Measurements from ENCODE around the gene GZMB. TPM values are rescaled to one million over a fixed set of nuclear protein-coding genes. Genes with fewer than 3 reads are reported as not detected.

GZMB gene
- total and polyA plus RNA-seq, 2 of the 13 experiments (the other 11 are each of a cell fraction or from before 2014, with no cell fraction given), result 0.12 TPM; not detected in 1

- DNase-seq (ENCODE audit: low spot score) (no peak), ATAC-seq (peak; percentile 8; the same call in 2 of the 3 replicates), FAIRE-seq (no peak)
- POLR2A ChIA-PET, result no interaction called here
- H2AFZ ChIP-seq (ENCODE audit: low read length), result no peak overlapping the region
- no peaks in the 10 kb centered on the region for H4K20me1 ChIP-seq (ENCODE audit: insufficient read depth, low read length)
- no peaks in the 10 kb centered on the region for H3K9me3 ChIP-seq (ENCODE audit: low read length)
- 34% methylated on average over 12 of the region's 12 CpGs for WGBS (ENCODE audit: low lambda C conversion rate)
- no peak overlapping the region for H3K9ac ChIP-seq (ENCODE audit: insufficient read depth, low read depth, low read length)
- intact Hi-C loops (cut with micrococcal nuclease; ENCODE audit: unreplicated experiment), result loop anchor here (1.0 kb wide), 2 partner anchors 198 to 472 kb away; no protein-coding TSS in a partner anchor
- H3K79me2 ChIP-seq (ENCODE audit: insufficient read depth, low read length), result no peaks in the 10 kb centered on the region
- H3K27me3 ChIP-seq (ENCODE audit: control insufficient read depth in 1 of 2, insufficient read depth in 2 of 2, low read length in 2 of 2), result peaks cover 0 to 9% of the 10 kb centered on the region in 2 experiments; a peak in 4 of 5 replicates
- CTCF ChIA-PET (ENCODE audit: low intra/inter-chr PET ratio, low total read pairs), result interaction anchor here (0.7 to 2.2 kb wide), 5 partner anchors 10 to 472 kb away, joined by 4 to 40 read pairs (median 8); no protein-coding TSS in a partner anchor
- in situ Hi-C loops (cut with HindIII; ENCODE audit: extremely low pct_ligation_motif_present, low pct_unique_long_range_greater_than_20kb), result loop anchor here (5.0 kb wide), 1 partner anchor 197 kb away; no protein-coding TSS in a partner anchor
- H3K4me2 ChIP-seq (ENCODE audit: low read depth, low read length), result no peak overlapping the region
- no peak overlapping the region for H3K27ac ChIP-seq (ENCODE audit: extremely low read length, insufficient read depth, low read length)
- H3K4me3 ChIP-seq (replicated peaks in 1 of 3; ENCODE audit: insufficient read depth in 1 of 3, low read depth in 2 of 3, low read length in 3 of 3), result no peak overlapping the region
- no TSS peak for BruUV-seq (replicated peaks)
- no peaks in the 10 kb centered on the region for H3K36me3 ChIP-seq (replicated peaks in 1 of 2; ENCODE audit: control insufficient read depth in 1 of 2, insufficient read depth in 2 of 2, low read length in 2 of 2)
- peaks cover 6% of the 10 kb centered on the region for H3K4me1 ChIP-seq (ENCODE audit: insufficient read depth, low read length)
- TF ChIP-seq HOXA9 (CRISPR knock-in tag; IDR thresholded peaks at IDR 0.05; ENCODE audit: borderline replicate concordance), result 0 out of 2 replicates have a peak, but pooled peaks have one; percentile 18
- no peak for TF ChIP-seq MEIS2 (CRISPR knock-in tag; IDR thresholded peaks at IDR 0.05)
- peak; percentile 39 for TF ChIP-seq ZNF18 (CRISPR knock-in tag; IDR thresholded peaks at IDR 0.05; ENCODE audit: insufficient replicate concordance)
- no peak for TF ChIP-seq ZNF180 (CRISPR knock-in tag; IDR thresholded peaks at IDR 0.05; ENCODE audit: borderline replicate concordance, low read depth)
- 0 out of 2 replicates have a peak, but pooled peaks have one; percentile 75 for TF ChIP-seq ZMAT5 (CRISPR knock-in tag; IDR thresholded peaks at IDR 0.05; ENCODE audit: borderline replicate concordance, low read depth)
- TF ChIP-seq ZNF737 (CRISPR knock-in tag; IDR thresholded peaks at IDR 0.05; ENCODE audit: borderline replicate concordance), result peak; percentile 90; the same call in 1 of the 2 replicates
- TF ChIP-seq TBX3 (IDR thresholded peaks at IDR 0.05; ENCODE audit: borderline replicate concordance), result no peak
- no peak for TF ChIP-seq ZNF7 (CRISPR knock-in tag; IDR thresholded peaks at IDR 0.05)
- peak; percentile 39; the same call in 1 of the 2 replicates for TF ChIP-seq ZBTB49 (CRISPR knock-in tag; IDR thresholded peaks at IDR 0.05; ENCODE audit: borderline replicate concordance)
- TF ChIP-seq NONO (IDR thresholded peaks at IDR 0.05), result no peak
- TF ChIP-seq NONO (CRISPR knock-in tag; conservative IDR thresholded peaks at IDR 0.05), result 0 out of 2 replicates have a peak, but pooled peaks have one; percentile 6
- no peak for TF ChIP-seq BCLAF1 (IDR thresholded peaks at IDR 0.05)
- TF ChIP-seq ZNF790 (CRISPR knock-in tag; IDR thresholded peaks at IDR 0.05; ENCODE audit: borderline replicate concordance), result 0 out of 2 replicates have a peak, but pooled peaks have one; percentile 35
- 0 out of 2 replicates have a peak, but pooled peaks have one; percentile 53 for TF ChIP-seq ZNF296 (CRISPR knock-in tag; conservative IDR thresholded peaks at IDR 0.05)
- TF ChIP-seq IKZF1 (IDR thresholded peaks at IDR 0.05), result 0 out of 2 replicates have a peak, but pooled peaks have one; percentile 40
Measured at GRCh38 chr14:24679248-24679961, 45.4 kb upstream of the GZMB start.
